Prostate gland (tissue), 2 donors: ENCODE data around the gene FXYD6.

Experiments used
- POLR2A ChIP-seq: fragments of 450-650 bp; IDR thresholded peaks from one replicate; pipeline ENCODE4 v1.6.1; 2016; ENCODE audit warnings: antibody characterized with exemption, mild to moderate bottlenecking
- TF ChIP-seq, protein P1 (sequence below), 4 experiments: fragments of 200-600 bp in 2 of 4; fragments of 450-650 bp in 2 of 4; sonication (generic) in 2 of 4; IDR thresholded peaks; 1 replicate in 3 of 4; 2 replicates in 1 of 4; pipeline ENCODE4 v1.5.1; 2016 to 2019; ENCODE audit warnings: antibody characterized with exemption in 4 of 4, mild to moderate bottlenecking in 2 of 4, moderate library complexity in 2 of 4

GRCh38 chr11:117823946-117824420 is 52.5 kb downstream of the FXYD6 start:
- TF ChIP-seq, protein P1, sequence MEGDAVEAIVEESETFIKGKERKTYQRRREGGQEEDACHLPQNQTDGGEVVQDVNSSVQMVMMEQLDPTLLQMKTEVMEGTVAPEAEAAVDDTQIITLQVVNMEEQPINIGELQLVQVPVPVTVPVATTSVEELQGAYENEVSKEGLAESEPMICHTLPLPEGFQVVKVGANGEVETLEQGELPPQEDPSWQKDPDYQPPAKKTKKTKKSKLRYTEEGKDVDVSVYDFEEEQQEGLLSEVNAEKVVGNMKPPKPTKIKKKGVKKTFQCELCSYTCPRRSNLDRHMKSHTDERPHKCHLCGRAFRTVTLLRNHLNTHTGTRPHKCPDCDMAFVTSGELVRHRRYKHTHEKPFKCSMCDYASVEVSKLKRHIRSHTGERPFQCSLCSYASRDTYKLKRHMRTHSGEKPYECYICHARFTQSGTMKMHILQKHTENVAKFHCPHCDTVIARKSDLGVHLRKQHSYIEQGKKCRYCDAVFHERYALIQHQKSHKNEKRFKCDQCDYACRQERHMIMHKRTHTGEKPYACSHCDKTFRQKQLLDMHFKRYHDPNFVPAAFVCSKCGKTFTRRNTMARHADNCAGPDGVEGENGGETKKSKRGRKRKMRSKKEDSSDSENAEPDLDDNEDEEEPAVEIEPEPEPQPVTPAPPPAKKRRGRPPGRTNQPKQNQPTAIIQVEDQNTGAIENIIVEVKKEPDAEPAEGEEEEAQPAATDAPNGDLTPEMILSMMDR (IDR thresholded peaks at IDR 0.05) = no peak
- no peak for TF ChIP-seq POLR2A
